Ascending aorta (tissue), 2 donors: ENCODE data around the gene RHOT2. TPM values are rescaled to one million over a fixed set of nuclear protein-coding genes. Genes with fewer than 3 reads are reported as not detected.

ENCODE experiments used
- DNase-seq, 2 donors: peaks; one replicate each; pipeline ENCODE4 v3.0.0-alpha.2; 2019; ENCODE audit warnings: low spot score in 2 of 2
- H3K27ac ChIP-seq, 2 donors: fragments of 200-600 bp; sonication (generic); one replicate each; pipeline ENCODE4 v1.5.1; 2016 to 2017; ENCODE audit warnings: mild to moderate bottlenecking in 1 of 2
- H3K27me3 ChIP-seq: fragments of 200-600 bp; sonication (generic); one replicate; pipeline ENCODE4 v1.5.1; 2017
- H3K36me3 ChIP-seq, 2 donors: fragments of 200-600 bp; sonication (generic); one replicate each; pipeline ENCODE4 v1.5.1; 2016
- H3K4me1 ChIP-seq, 2 donors: fragments of 200-600 bp; sonication (generic); one replicate each; pipeline ENCODE4 v1.5.1; 2016 to 2017; ENCODE audit warnings: mild to moderate bottlenecking in 1 of 2
- H3K4me3 ChIP-seq, 2 donors: fragments of 200-600 bp; sonication (generic); one replicate each; pipeline ENCODE4 v1.5.1; 2016 to 2017; ENCODE audit warnings: mild to moderate bottlenecking in 1 of 2
- H3K9me3 ChIP-seq, 2 donors: fragments of 200-600 bp; sonication (generic); one replicate each; pipeline ENCODE4 v1.5.1; 2016
- CTCF ChIP-seq, 3 experiments: fragments of 200-600 bp in 2 of 3; fragments of 450-650 bp in 1 of 3; sonication (generic) in 2 of 3; IDR thresholded peaks; one replicate each; pipeline ENCODE4 v1.5.1; 2016 to 2019; ENCODE audit warnings: antibody characterized with exemption in 3 of 3, mild to moderate bottlenecking in 1 of 3, moderate library complexity in 1 of 3
- intact Hi-C: fragments of 100-400 bp; cut with DNase I; formaldehyde crosslinking; loops from one replicate; pipeline ENCODE4 v1.15.1; 2023
- total RNA-seq: library from RNA; depleted of rRNA; stranded (reverse); fragments of >200 nt; gene quantifications from one replicate; pipeline ENCODE4 v1.1.0, GENCODE V29; 2016

RHOT2 gene
- total RNA-seq, 1 donor from 2014 or later: 41.8 TPM

- no peak for DNase-seq
- Histone ChIP-seq H3K36me3 (peaks cover 20 to 36% of the 10 kb centered on the region in 2 donors), H3K4me1 (peaks cover 20 to 36% of the 10 kb centered on the region in 2 donors), H3K27ac (no peak overlapping the region), H3K9me3 (no peaks in the 10 kb centered on the region), H3K27me3 (no peaks in the 10 kb centered on the region), H3K4me3 (peak overlapping the region in 1 of 2 donors; percentile 89)
- no peak for TF ChIP-seq CTCF (IDR thresholded peaks at IDR 0.05)
- intact Hi-C loops: no loop called here
Measured at GRCh38 chr16:682493-683395, 14.8 kb downstream of the RHOT2 start.

GRCh38 chr16:683396-684070 is 15.6 kb downstream of the RHOT2 start:
- Histone ChIP-seq H3K27ac (no peak overlapping the region), H3K36me3 (peaks cover 20 to 36% of the 10 kb centered on the region in 2 donors), H3K4me1 (peaks cover 20 to 36% of the 10 kb centered on the region in 2 donors), H3K9me3 (no peaks in the 10 kb centered on the region), H3K27me3 (no peaks in the 10 kb centered on the region), H3K4me3 (peak overlapping the region; percentile 64 to 69)
- DNase-seq: no peak
- intact Hi-C loops: no loop called here
- no peak for TF ChIP-seq CTCF (IDR thresholded peaks at IDR 0.05)

GRCh38 chr16:684071-684794 is 16.3 kb downstream of the RHOT2 start, which contains the start of gene JMJD8:
TSS of gene JMJD8 (minus strand) at chr16:684334. CDS start at chr16:684319, 15 bp downstream.
- no peak for TF ChIP-seq CTCF (IDR thresholded peaks at IDR 0.05)
- H3K4me1 ChIP-seq: peaks cover 25 to 43% of the 10 kb centered on the region in 2 donors
- DNase-seq: peak; percentile 85 to 98
- H3K4me3 ChIP-seq: peak within 1 kb of the TSS; percentile 64 to 69
- no peaks in the 10 kb centered on the region for H3K9me3 ChIP-seq
- peaks cover 20 to 36% of the 10 kb centered on the region in 2 donors for H3K36me3 ChIP-seq
- peak within 1 kb of the TSS; percentile 68 to 72 for H3K27ac ChIP-seq
- intact Hi-C loops: no loop called here
- no peaks in the 10 kb centered on the region for H3K27me3 ChIP-seq

GRCh38 chr16:684961-685696 is 17.2 kb downstream of the RHOT2 start:
- no peaks in the 10 kb centered on the region for H3K27me3 ChIP-seq
- no peak for TF ChIP-seq CTCF (IDR thresholded peaks at IDR 0.05)
- H3K36me3 ChIP-seq: peaks cover 20 to 36% of the 10 kb centered on the region in 2 donors
- intact Hi-C loops: no loop called here
- H3K9me3 ChIP-seq: no peaks in the 10 kb centered on the region
- peak overlapping the region in 1 of 2 donors; percentile 69 for H3K4me3 ChIP-seq
- DNase-seq: no peak
- peaks cover 31 to 50% of the 10 kb centered on the region in 2 donors for H3K4me1 ChIP-seq
- H3K27ac ChIP-seq: peak overlapping the region; percentile 68 to 72

GRCh38 chr16:685967-686366 is 18.0 kb downstream of the RHOT2 start:
- no peaks in the 10 kb centered on the region for H3K27me3 ChIP-seq
- H3K36me3 ChIP-seq: peaks cover 20 to 36% of the 10 kb centered on the region in 2 donors
- peaks cover 26 to 46% of the 10 kb centered on the region in 2 donors for H3K4me1 ChIP-seq
- intact Hi-C loops: no loop called here
- DNase-seq: no peak
- no peak overlapping the region for H3K27ac ChIP-seq
- TF ChIP-seq CTCF (IDR thresholded peaks at IDR 0.05): peak in 1 of 3 experiments; percentile 19
- no peaks in the 10 kb centered on the region for H3K9me3 ChIP-seq
- no peak overlapping the region for H3K4me3 ChIP-seq
